Activated naive CD8-positive, alpha-beta T cell treated with anti-CD3 and anti-CD28 coated beads, Interleukin-2, amount 50 U/mL, for 24 hours (primary cell): ENCODE measurements around the gene EPHA8.

Experiments
- ATAC-seq: fragments of 150-1000 bp; cut with Tn5 transposase; one replicate; pipeline ENCODE4 v1.10.0; 2021
- DNase-seq: peaks from one replicate; pipeline ENCODE4 v3.0.0; 2021
- H3K27ac Mint-ChIP-seq: one replicate; pipeline ENCODE4 v1.8.0; 2021; ENCODE audit warnings: mild to moderate bottlenecking, mixed read lengths
- H3K27me3 Mint-ChIP-seq: one replicate; pipeline ENCODE4 v1.8.0; 2021; ENCODE audit warnings: mixed read lengths
- H3K36me3 Mint-ChIP-seq: one replicate; pipeline ENCODE4 v1.8.0; 2021; ENCODE audit warnings: low read depth, mixed read lengths
- H3K4me1 Mint-ChIP-seq: one replicate; pipeline ENCODE4 v1.8.0; 2021; ENCODE audit warnings: mixed read lengths
- H3K4me3 Mint-ChIP-seq: one replicate; pipeline ENCODE4 v1.8.0; 2021; ENCODE audit warnings: mild to moderate bottlenecking, moderate library complexity, mixed read lengths
- H3K9me3 Mint-ChIP-seq: one replicate; pipeline ENCODE4 v1.8.0; 2021; ENCODE audit warnings: mixed read lengths

The EPHA8 gene

DNA sequence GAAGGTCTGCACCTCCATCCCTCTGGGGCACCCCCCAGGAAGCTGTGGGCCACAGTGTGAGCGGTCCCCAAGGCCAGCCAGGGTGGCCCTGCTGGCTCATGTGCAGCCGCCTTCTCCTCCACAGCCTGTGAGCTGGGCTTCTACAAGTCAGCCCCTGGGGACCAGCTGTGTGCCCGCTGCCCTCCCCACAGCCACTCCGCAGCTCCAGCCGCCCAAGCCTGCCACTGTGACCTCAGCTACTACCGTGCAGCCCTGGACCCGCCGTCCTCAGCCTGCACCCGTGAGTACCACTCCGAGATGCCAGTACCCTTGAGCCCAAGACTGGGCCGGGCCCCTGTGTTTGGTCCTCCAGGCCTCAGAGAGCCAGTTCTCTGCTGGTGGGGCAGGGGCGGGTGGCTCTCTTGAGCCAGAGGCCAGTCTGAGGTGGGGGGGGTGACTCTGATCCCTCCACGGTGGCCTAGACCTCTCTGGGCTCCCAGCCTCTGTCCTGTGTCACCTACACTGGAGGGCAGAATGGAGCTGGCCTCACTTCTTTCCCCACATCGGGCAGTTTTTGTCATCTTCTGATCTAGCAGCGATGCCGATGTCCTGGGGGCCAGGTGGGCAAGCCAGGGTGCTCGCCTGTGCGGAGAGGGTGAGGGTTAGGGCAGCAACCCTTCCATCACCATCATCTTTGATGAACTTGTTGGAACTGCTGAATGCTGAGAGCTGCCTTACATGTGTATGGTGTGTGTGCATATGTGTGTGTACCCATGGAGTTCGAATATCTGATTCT is 23.3 kb downstream of the EPHA8 start:
- ATAC-seq (no peak), DNase-seq (no peak)
- H3K27me3 Mint-ChIP-seq: peaks cover 9% of the 10 kb centered on the region
- H3K4me3 Mint-ChIP-seq: no peak overlapping the region
- H3K27ac Mint-ChIP-seq: no peak overlapping the region
- H3K36me3 Mint-ChIP-seq: no peaks in the 10 kb centered on the region
- H3K9me3 Mint-ChIP-seq: no peaks in the 10 kb centered on the region
- H3K4me1 Mint-ChIP-seq: no peaks in the 10 kb centered on the region

DNA sequence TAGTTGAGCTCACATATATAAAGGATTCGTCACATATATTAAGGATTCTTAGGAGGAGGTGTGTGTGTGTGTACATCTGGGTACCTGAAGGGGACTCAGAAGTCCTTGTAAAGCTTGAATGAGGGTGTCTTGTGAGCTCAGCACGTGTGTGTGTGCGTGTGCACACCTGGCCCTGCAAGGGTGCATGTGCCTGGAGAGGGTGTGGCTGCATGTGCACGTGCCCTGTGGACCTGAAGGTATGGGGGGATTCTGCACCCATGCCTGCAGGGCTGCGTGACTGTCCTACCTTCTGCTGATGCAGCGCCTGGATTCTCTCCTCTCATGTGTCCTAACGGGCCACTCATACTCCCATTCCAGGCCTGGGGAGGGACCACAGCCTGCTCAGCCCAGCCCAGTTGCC is 24.0 kb downstream of the EPHA8 start:
- no peaks in the 10 kb centered on the region for H3K36me3 Mint-ChIP-seq
- H3K27me3 Mint-ChIP-seq: peaks cover 13% of the 10 kb centered on the region
- DNase-seq: no peak
- no peak overlapping the region for H3K4me3 Mint-ChIP-seq
- H3K27ac Mint-ChIP-seq: no peak overlapping the region
- H3K9me3 Mint-ChIP-seq: no peaks in the 10 kb centered on the region
- no peak for ATAC-seq
- no peaks in the 10 kb centered on the region for H3K4me1 Mint-ChIP-seq

DNA sequence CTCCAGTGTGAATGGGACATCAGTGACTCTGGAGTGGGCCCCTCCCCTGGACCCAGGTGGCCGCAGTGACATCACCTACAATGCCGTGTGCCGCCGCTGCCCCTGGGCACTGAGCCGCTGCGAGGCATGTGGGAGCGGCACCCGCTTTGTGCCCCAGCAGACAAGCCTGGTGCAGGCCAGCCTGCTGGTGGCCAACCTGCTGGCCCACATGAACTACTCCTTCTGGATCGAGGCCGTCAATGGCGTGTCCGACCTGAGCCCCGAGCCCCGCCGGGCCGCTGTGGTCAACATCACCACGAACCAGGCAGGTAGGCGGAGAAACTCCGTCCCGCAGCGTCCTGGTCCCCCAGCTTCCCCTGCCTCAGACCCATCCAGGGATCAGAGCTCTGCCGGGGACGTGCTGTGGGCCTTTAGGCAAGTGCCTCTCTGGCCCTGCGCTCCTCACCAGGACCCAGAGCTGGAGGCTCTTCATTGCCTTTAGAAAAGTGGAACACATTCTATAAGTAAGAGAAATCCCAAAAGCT is 25.7 kb downstream of the EPHA8 start:
- no peaks in the 10 kb centered on the region for H3K4me1 Mint-ChIP-seq
- H3K36me3 Mint-ChIP-seq: no peaks in the 10 kb centered on the region
- no peaks in the 10 kb centered on the region for H3K9me3 Mint-ChIP-seq
- no peak for ATAC-seq
- H3K27me3 Mint-ChIP-seq: peaks cover 13% of the 10 kb centered on the region
- H3K27ac Mint-ChIP-seq: no peak overlapping the region
- H3K4me3 Mint-ChIP-seq: no peak overlapping the region
- no peak for DNase-seq

DNA sequence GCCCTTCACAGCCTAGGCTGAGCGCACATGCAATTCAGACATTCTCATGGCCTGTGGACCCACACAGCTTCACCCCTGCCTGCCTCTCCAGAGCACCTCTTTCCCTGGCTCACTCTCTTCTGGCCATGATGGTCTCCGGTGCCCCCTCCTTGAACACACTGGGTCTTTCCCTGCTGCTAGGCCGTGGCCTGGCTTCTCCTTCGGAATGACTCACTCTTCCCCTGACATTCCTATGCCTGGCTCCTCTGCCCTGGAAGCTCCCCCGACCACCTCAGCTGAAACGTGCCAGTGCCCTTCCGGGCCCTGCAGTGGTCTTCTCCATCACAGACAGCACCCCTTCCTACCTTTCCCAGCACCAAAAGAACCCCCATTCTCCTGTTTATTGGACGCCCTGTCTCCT is 28.3 kb downstream of the EPHA8 start:
- ATAC-seq (no peak), DNase-seq (no peak)
- H3K4me1 Mint-ChIP-seq: no peaks in the 10 kb centered on the region
- no peaks in the 10 kb centered on the region for H3K9me3 Mint-ChIP-seq
- no peak overlapping the region for H3K27ac Mint-ChIP-seq
- no peak overlapping the region for H3K4me3 Mint-ChIP-seq
- no peaks in the 10 kb centered on the region for H3K36me3 Mint-ChIP-seq
- H3K27me3 Mint-ChIP-seq: peaks cover 18% of the 10 kb centered on the region

DNA sequence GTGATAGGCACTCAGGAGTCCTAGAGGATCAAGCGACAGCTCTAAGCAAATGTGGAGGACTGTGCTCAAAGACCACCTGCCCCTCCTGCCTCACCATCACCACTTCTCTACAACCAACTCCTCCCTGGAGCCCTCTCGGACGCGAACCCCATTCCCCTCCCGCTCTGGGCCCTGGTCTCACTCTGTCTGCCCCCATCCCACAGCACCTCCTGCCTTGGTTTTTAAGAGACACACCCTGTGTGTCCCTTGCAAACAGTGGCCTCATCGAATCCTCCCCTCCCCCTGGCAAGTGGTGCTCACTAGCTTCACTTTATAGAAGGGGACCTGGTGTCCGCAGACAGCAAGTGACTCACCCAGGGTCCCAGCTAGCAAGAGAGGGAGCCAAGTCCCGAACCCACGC is 28.8 kb downstream of the EPHA8 start:
- Mint-ChIP-seq H3K9me3 (no peaks in the 10 kb centered on the region), H3K4me1 (no peaks in the 10 kb centered on the region), H3K36me3 (no peaks in the 10 kb centered on the region), H3K27me3 (peaks cover 18% of the 10 kb centered on the region), H3K27ac (no peak overlapping the region), H3K4me3 (no peak overlapping the region)
- ATAC-seq (no peak), DNase-seq (no peak)

DNA sequence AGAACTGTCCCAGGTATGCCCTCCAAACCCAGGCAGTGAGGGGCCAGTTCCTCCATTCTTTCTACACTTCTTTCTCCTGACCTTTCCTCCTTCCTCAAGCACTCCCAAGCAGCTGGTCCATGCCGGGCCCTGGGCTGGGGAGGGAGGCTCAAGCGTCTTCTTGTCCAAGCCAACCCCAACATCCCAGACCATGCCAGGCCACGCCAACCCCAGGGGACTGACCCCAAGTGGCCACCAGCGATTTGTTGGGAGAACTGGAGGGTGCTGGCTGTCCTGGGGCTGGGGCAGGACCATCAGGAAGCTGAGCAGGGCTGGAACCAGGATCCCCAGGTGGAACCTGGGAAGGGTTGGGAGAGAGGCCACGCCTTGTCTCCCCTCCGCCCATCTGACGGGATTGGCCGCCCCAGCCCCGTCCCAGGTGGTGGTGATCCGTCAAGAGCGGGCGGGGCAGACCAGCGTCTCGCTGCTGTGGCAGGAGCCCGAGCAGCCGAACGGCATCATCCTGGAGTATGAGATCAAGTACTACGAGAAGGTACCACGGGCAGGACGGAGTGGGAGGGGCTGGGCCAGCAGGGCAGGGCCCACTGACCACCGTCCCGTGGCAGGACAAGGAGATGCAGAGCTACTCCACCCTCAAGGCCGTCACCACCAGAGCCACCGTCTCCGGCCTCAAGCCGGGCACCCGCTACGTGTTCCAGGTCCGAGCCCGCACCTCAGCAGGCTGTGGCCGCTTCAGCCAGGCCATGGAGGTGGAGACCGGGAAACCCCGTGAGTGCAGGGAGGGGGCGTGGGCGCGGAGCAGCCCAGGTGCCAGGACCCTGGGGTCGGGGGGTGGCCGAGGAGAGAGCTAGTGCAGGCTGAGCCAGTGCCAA is 29.9 kb downstream of the EPHA8 start:
- no peak overlapping the region for H3K4me3 Mint-ChIP-seq
- H3K27me3 Mint-ChIP-seq: peaks cover 16% of the 10 kb centered on the region
- H3K27ac Mint-ChIP-seq: no peak overlapping the region
- no peaks in the 10 kb centered on the region for H3K4me1 Mint-ChIP-seq
- no peaks in the 10 kb centered on the region for H3K36me3 Mint-ChIP-seq
- DNase-seq (no peak), ATAC-seq (no peak)
- H3K9me3 Mint-ChIP-seq: no peaks in the 10 kb centered on the region

DNA sequence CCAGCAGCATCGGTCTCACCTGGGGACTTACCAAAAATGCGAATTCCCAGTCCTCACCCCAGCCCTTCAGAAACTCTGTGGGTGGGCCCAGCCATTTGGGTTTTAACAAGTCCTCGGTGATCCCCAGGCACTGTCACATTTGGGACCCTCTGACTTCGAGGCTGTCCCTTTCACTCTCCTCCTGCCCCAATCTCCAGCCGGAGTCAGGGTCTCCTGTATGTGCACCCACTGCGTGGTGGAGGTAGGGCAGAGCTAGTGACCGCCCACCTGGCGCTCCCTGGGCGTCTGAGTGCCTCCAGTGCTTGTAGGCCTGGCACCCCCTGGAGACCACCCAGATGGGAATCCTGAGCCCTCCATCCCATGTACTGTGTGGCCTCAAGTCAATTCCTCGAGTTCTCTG is 31.1 kb downstream of the EPHA8 start:
- no peak overlapping the region for H3K4me3 Mint-ChIP-seq
- no peak for ATAC-seq
- peaks cover 16% of the 10 kb centered on the region for H3K27me3 Mint-ChIP-seq
- no peaks in the 10 kb centered on the region for H3K36me3 Mint-ChIP-seq
- no peaks in the 10 kb centered on the region for H3K9me3 Mint-ChIP-seq
- no peaks in the 10 kb centered on the region for H3K4me1 Mint-ChIP-seq
- no peak for DNase-seq
- no peak overlapping the region for H3K27ac Mint-ChIP-seq

DNA sequence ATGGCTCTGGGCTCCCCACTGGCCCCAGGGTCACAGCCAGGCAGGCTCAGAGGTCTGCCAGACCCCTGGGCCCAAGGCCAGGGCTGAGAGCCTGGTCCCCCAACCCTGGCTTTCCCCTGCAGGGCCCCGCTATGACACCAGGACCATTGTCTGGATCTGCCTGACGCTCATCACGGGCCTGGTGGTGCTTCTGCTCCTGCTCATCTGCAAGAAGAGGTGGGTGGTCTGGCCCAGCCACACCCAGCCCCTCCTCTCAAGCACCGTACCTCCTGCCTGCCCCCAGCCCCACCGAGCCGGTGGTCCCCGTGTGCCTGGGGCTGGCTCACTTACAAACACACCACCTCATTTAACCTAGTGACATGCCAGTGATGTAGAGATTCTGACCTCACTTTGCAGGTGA is 31.8 kb downstream of the EPHA8 start:
- ATAC-seq: no peak
- no peaks in the 10 kb centered on the region for H3K9me3 Mint-ChIP-seq

DNA sequence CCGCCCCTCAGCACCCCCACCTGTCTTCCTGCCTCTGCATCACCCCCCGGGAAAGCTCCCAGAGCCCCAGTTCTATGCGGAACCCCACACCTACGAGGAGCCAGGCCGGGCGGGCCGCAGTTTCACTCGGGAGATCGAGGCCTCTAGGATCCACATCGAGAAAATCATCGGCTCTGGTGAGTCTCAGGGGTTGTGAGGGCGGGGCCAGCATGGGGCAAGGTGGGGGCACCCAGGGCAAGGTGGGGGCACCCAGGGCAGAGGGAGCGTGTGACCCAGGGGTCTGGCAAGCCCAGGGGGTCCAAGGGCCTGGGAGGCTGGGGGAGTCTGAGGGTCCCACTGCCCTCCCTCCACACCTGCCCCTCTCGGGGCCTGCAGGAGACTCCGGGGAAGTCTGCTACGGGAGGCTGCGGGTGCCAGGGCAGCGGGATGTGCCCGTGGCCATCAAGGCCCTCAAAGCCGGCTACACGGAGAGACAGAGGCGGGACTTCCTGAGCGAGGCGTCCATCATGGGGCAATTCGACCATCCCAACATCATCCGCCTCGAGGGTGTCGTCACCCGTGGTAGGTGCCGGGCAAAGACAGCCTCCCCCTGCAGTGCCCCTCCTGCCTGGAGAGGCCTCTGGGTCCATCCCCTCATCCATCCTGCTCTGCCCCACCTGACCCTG is 34.1 kb downstream of the EPHA8 start:
- Mint-ChIP-seq H3K4me3 (no peak overlapping the region), H3K36me3 (no peaks in the 10 kb centered on the region), H3K27me3 (peaks cover 5% of the 10 kb centered on the region), H3K27ac (no peak overlapping the region), H3K9me3 (no peaks in the 10 kb centered on the region), H3K4me1 (no peaks in the 10 kb centered on the region)
- ATAC-seq: no peak
- DNase-seq: no peak

More for the DNA sequence above, 31.8 kb downstream of the EPHA8 start:
- Mint-ChIP-seq H3K4me3 (no peak overlapping the region), H3K27ac (no peak overlapping the region), H3K27me3 (peaks cover 16% of the 10 kb centered on the region), H3K4me1 (no peaks in the 10 kb centered on the region), H3K36me3 (no peaks in the 10 kb centered on the region)
- no peak for DNase-seq

DNA sequence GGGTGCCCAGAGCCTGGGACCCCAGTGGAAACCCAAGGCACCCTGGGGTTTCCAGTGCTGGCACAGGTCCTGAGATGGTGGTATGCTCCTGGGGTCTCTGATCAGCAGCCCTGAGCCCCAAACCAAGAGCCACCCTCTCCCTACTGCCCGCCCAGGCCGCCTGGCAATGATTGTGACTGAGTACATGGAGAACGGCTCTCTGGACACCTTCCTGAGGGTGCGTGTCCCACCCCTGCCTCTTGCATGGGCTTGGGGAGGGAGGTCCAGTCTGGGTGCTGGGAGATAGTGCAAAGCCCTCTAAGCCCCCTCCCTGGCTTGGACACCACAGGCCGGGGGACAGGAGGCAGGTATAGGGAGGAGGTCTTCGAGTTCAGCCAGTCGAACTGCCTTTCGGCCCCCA is 34.7 kb downstream of the EPHA8 start:
- no peak overlapping the region for H3K4me3 Mint-ChIP-seq
- peaks cover 5% of the 10 kb centered on the region for H3K27me3 Mint-ChIP-seq
- ATAC-seq (no peak), DNase-seq (no peak)
- H3K9me3 Mint-ChIP-seq: no peaks in the 10 kb centered on the region
- H3K27ac Mint-ChIP-seq: no peak overlapping the region
- no peaks in the 10 kb centered on the region for H3K4me1 Mint-ChIP-seq
- H3K36me3 Mint-ChIP-seq: no peaks in the 10 kb centered on the region

DNA sequence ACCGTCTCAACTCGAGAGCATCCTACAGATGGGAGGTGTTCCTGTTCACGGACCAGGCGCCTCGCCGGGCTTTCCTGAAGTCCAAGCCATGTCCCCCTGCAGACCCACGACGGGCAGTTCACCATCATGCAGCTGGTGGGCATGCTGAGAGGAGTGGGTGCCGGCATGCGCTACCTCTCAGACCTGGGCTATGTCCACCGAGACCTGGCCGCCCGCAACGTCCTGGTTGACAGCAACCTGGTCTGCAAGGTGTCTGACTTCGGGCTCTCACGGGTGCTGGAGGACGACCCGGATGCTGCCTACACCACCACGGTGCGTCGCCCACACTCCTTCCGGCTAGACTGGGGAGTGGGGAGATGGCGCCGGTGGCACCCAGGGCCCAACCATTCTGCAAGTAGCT is 35.4 kb downstream of the EPHA8 start:
- no peaks in the 10 kb centered on the region for H3K4me1 Mint-ChIP-seq
- peaks cover 5% of the 10 kb centered on the region for H3K27me3 Mint-ChIP-seq
- no peak overlapping the region for H3K27ac Mint-ChIP-seq
- no peak for ATAC-seq
- DNase-seq: no peak
- H3K4me3 Mint-ChIP-seq: no peak overlapping the region
- H3K36me3 Mint-ChIP-seq: no peaks in the 10 kb centered on the region
- H3K9me3 Mint-ChIP-seq: no peaks in the 10 kb centered on the region

DNA sequence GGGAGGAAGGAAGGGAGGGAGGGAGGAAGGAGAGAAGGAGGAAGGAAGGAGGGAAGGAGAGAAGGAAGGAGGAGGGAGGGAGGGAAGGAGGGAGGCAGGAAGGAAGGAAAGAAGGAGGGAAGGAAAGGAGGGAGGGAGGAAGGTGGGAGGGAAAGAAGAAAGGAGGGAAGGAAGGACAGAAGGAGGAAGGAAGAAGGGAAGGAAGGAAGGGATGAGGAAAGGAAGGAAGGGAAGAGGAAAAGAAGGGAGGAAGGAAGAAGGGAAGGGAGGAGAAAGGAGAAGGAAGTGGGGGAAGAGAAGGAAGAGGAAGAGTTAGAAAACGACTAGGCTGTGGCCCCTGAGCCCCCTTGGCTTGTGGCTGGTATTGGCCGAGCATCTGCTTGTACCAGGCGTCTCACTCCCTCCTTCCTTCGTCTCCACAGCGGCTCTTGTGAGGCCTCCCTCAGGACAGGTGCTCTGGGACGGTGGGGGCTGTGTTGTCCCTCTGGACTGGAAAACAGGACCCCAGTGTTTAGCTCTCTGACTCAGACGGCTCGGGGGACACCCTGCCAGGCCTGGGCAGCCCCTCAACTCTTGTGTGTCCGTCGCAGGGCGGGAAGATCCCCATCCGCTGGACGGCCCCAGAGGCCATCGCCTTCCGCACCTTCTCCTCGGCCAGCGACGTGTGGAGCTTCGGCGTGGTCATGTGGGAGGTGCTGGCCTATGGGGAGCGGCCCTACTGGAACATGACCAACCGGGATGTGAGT is 37.0 kb downstream of the EPHA8 start:
- H3K9me3 Mint-ChIP-seq: no peaks in the 10 kb centered on the region
- DNase-seq (no peak), ATAC-seq (no peak)
- H3K27me3 Mint-ChIP-seq: peaks cover 7% of the 10 kb centered on the region
- no peaks in the 10 kb centered on the region for H3K4me1 Mint-ChIP-seq
- no peak overlapping the region for H3K27ac Mint-ChIP-seq
- H3K4me3 Mint-ChIP-seq: no peak overlapping the region
- H3K36me3 Mint-ChIP-seq: no peaks in the 10 kb centered on the region

DNA sequence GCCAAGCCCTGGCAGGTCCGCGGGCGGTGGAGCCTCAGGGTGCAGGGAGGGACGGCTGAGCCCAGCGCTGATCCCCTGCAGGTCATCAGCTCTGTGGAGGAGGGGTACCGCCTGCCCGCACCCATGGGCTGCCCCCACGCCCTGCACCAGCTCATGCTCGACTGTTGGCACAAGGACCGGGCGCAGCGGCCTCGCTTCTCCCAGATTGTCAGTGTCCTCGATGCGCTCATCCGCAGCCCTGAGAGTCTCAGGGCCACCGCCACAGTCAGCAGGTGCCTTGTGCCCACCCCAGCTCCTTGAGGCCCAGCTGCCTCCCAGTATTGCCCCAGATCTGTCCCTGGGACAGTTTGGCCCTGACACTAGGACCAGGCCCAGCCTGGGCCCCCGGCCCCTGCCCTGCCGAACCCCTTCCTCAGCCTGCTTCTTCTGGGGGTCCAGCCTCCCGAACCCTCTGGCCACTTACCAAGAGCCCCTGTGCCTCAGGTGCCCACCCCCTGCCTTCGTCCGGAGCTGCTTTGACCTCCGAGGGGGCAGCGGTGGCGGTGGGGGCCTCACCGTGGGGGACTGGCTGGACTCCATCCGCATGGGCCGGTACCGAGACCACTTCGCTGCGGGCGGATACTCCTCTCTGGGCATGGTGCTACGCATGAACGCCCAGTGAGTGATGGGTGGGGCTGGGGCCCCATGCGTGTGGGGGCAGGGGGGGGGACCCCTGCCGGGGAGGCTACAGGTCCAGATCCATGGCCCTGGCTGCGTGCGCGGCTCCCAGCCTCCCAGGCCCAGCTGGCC is 37.7 kb downstream of the EPHA8 start:
- ATAC-seq (no peak), DNase-seq (no peak)
- H3K36me3 Mint-ChIP-seq: no peaks in the 10 kb centered on the region
- no peak overlapping the region for H3K4me3 Mint-ChIP-seq
- H3K27me3 Mint-ChIP-seq: peaks cover 9% of the 10 kb centered on the region
- no peak overlapping the region for H3K27ac Mint-ChIP-seq
- H3K4me1 Mint-ChIP-seq: no peaks in the 10 kb centered on the region
- H3K9me3 Mint-ChIP-seq: no peaks in the 10 kb centered on the region
